HG03175 (cell line): ENCODE measurements around the gene GAMT.
"Not testable (repeated sequence)": the region's sequence is repeated elsewhere in the genome, so short reads cannot be mapped to it uniquely, and the experiment has no call there.

Experiments
- ATAC-seq: cut with Tn5 transposase; IDR thresholded peaks from one replicate; pipeline ENCODE4 v1.9.1; 2021; ENCODE audit warnings: mild to moderate bottlenecking, moderate library complexity; ENCODE audit not compliant: unreplicated experiment

The GAMT gene

GRCh38 chr19:1420085-1420484 is 18.7 kb upstream of the GAMT start:
- ATAC-seq: not testable (repeated sequence)

- ATAC-seq: no peak
Measured at GRCh38 chr19:1418951-1419738, 17.8 kb upstream of the GAMT start.

- no peak for ATAC-seq
Measured at GRCh38 chr19:1418496-1418775, 17.1 kb upstream of the GAMT start.

GRCh38 chr19:1417681-1418495 is 16.5 kb upstream of the GAMT start:
- ATAC-seq: no peak

- no peak for ATAC-seq
Measured at GRCh38 chr19:1417145-1417544, 15.8 kb upstream of the GAMT start.

GRCh38 chr19:1416014-1416841 is 14.9 kb upstream of the GAMT start:
- no peak for ATAC-seq

GRCh38 chr19:1412995-1413800 is 11.9 kb upstream of the GAMT start:
- no peak for ATAC-seq

GRCh38 chr19:1412323-1412923 is 11.1 kb upstream of the GAMT start:
- ATAC-seq: no peak

- no peak for ATAC-seq
Measured at GRCh38 chr19:1411255-1412191, 10.2 kb upstream of the GAMT start.

- ATAC-seq: no peak
Measured at GRCh38 chr19:1410789-1411188, 9.4 kb upstream of the GAMT start.

GRCh38 chr19:1410136-1410786 is 8.9 kb upstream of the GAMT start:
- no peak for ATAC-seq

- ATAC-seq: no peak
Measured at GRCh38 chr19:1409204-1410005, 8.1 kb upstream of the GAMT start.

- ATAC-seq: no peak
Measured at GRCh38 chr19:1408300-1409203, 7.2 kb upstream of the GAMT start.

GRCh38 chr19:1407528-1408299 is 6.4 kb upstream of the GAMT start, which contains the start of gene DAZAP1:
Gene DAZAP1, plus strand, starts transcription at chr19:1407586. Its CDS starts 188 bp downstream, at chr19:1407774.
- ATAC-seq: peak; percentile 21

GRCh38 chr19:1406774-1407527 is 5.6 kb upstream of the GAMT start:
- ATAC-seq: peak; percentile 83
